ENCODE measurements around the gene ADGRL2. TPM values are rescaled to one million over a fixed set of nuclear protein-coding genes. Genes with fewer than 3 reads are reported as not detected.

ADGRL2 gene
- total and polyA plus RNA-seq, 9 of the 15 experiments (the other 6 are each of a cell fraction or from before 2014, with no cell fraction given), result 0.03 to 0.15 (median 0.13) TPM; not detected in 6

DNA sequence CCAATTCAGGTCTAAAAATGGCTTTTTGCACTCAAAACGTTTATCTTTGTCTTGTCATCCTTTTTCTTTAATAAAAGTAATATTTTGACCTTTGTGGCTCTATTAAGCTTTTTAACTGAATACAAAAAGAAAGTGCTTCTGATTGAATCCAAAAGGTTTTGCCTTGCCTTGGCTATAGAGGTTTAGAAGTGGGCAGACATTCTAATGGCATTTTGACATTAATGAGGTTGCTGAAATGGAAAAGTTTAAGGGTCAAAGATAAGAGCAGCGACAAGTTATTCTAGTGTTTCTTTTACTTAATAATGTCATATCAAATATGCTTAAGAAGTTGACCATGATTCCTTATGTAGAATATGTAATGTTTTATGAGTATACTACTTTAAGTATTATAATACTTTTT, 120.2 kb downstream of the ADGRL2 start:
- intact Hi-C loops (cut with micrococcal nuclease), result no loop called here
- no peak for ATAC-seq
- H3K36me3 ChIP-seq (ENCODE audit: control insufficient read depth, insufficient read depth, low read length), result no peaks in the 10 kb centered on the region
- H3K9me1 ChIP-seq (ENCODE audit: control insufficient read depth, insufficient read depth, low read length), result no peaks in the 10 kb centered on the region
- POLR2A ChIA-PET, result no interaction called here
- H2AFZ ChIP-seq (ENCODE audit: low read depth, low read length), result no peak overlapping the region
- no peaks in the 10 kb centered on the region for H4K20me1 ChIP-seq (replicated peaks; ENCODE audit: control insufficient read depth, insufficient read depth, low read length)
- FAIRE-seq, result no peak
- H3K27me3 ChIP-seq (ENCODE audit: control insufficient read depth in 2 of 2, insufficient read depth in 2 of 2, low read length in 2 of 2), result no peaks in the 10 kb centered on the region
- CTCF ChIA-PET (ENCODE audit: low intra/inter-chr PET ratio), result no interaction called here
- in situ Hi-C loops (cut with MboI), result no loop called here
- no peaks in the 10 kb centered on the region for H3K9me3 ChIP-seq (replicated peaks; ENCODE audit: control insufficient read depth, insufficient read depth, low read depth, low read length)
- H3K4me1 ChIP-seq (replicated peaks in 1 of 2; ENCODE audit: control insufficient read depth in 2 of 2, insufficient read depth in 2 of 2, low read length in 2 of 2), result no peaks in the 10 kb centered on the region
- H3K4me2 ChIP-seq (ENCODE audit: insufficient read depth, low read length), result no peak overlapping the region
- BruUV-seq (replicated peaks), result no TSS peak
- DNase-seq (ENCODE audit: extremely low read depth in 1 of 4, low spot score in 3 of 4), result no peak
- H3K4me3 ChIP-seq, result no peak overlapping the region
- H3K9ac ChIP-seq (ENCODE audit: insufficient read depth in 1 of 2, low read depth in 2 of 2, low read length in 2 of 2), result no peak overlapping the region
- WGBS (ENCODE audit: insufficient coverage, low coverage, missing lambda C conversion rate), result 0% methylated on average over 2 of the region's 2 CpGs
- no peak overlapping the region for H3K27ac ChIP-seq (ENCODE audit: extremely low read depth, low read depth, low read length)
- H3K79me2 ChIP-seq (ENCODE audit: control insufficient read depth, insufficient read depth, low read length), result no peaks in the 10 kb centered on the region
- TF ChIP-seq PTTG1 (tag; IDR thresholded peaks at IDR 0.05; ENCODE audit: low read depth) (no peak), NFE2L1 (tag; IDR thresholded peaks at IDR 0.05; ENCODE audit: borderline replicate concordance, low read depth) (no peak), RBM17 (IDR thresholded peaks at IDR 0.05; ENCODE audit: borderline replicate concordance, low read depth, low read length) (no peak), ETV6 (IDR thresholded peaks at IDR 0.05; ENCODE audit: borderline replicate concordance in 1 of 2, low read depth in 2 of 2, low read length in 1 of 2) (no peak), ETV6 (CRISPR knock-in tag; IDR thresholded peaks at IDR 0.05; ENCODE audit: borderline replicate concordance) (no peak), ZC3H11A (IDR thresholded peaks at IDR 0.05; ENCODE audit: low read depth, low read length) (no peak), CCNT2 (IDR thresholded peaks at IDR 0.05; ENCODE audit: borderline replicate concordance, extremely low read depth, insufficient read length, low read depth, low read length) (no peak), TRIM28 (IDR thresholded peaks at IDR 0.05) (no peak), ZNF431 (CRISPR knock-in tag; IDR thresholded peaks at IDR 0.05) (no peak), ZNF175 (CRISPR knock-in tag; IDR thresholded peaks at IDR 0.05; ENCODE audit: low read depth) (no peak), HNRNPK (IDR thresholded peaks at IDR 0.05; ENCODE audit: low read depth, low read length, poor library complexity, severe bottlenecking) (no peak)
- TF ChIP-seq, protein P1, sequence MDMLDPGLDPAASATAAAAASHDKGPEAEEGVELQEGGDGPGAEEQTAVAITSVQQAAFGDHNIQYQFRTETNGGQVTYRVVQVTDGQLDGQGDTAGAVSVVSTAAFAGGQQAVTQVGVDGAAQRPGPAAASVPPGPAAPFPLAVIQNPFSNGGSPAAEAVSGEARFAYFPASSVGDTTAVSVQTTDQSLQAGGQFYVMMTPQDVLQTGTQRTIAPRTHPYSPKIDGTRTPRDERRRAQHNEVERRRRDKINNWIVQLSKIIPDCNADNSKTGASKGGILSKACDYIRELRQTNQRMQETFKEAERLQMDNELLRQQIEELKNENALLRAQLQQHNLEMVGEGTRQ (CRISPR knock-in tag; IDR thresholded peaks at IDR 0.05), result no peak
- TF ChIP-seq, protein P2, sequence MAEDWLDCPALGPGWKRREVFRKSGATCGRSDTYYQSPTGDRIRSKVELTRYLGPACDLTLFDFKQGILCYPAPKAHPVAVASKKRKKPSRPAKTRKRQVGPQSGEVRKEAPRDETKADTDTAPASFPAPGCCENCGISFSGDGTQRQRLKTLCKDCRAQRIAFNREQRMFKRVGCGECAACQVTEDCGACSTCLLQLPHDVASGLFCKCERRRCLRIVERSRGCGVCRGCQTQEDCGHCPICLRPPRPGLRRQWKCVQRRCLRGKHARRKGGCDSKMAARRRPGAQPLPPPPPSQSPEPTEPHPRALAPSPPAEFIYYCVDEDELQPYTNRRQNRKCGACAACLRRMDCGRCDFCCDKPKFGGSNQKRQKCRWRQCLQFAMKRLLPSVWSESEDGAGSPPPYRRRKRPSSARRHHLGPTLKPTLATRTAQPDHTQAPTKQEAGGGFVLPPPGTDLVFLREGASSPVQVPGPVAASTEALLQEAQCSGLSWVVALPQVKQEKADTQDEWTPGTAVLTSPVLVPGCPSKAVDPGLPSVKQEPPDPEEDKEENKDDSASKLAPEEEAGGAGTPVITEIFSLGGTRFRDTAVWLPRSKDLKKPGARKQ (CRISPR knock-in tag; IDR thresholded peaks at IDR 0.05), result no peak
- TF ChIP-seq, protein P3, sequence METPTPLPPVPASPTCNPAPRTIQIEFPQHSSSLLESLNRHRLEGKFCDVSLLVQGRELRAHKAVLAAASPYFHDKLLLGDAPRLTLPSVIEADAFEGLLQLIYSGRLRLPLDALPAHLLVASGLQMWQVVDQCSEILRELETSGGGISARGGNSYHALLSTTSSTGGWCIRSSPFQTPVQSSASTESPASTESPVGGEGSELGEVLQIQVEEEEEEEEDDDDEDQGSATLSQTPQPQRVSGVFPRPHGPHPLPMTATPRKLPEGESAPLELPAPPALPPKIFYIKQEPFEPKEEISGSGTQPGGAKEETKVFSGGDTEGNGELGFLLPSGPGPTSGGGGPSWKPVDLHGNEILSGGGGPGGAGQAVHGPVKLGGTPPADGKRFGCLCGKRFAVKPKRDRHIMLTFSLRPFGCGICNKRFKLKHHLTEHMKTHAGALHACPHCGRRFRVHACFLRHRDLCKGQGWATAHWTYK (CRISPR knock-in tag; IDR thresholded peaks at IDR 0.05), result no peak
- TF ChIP-seq, protein P4, sequence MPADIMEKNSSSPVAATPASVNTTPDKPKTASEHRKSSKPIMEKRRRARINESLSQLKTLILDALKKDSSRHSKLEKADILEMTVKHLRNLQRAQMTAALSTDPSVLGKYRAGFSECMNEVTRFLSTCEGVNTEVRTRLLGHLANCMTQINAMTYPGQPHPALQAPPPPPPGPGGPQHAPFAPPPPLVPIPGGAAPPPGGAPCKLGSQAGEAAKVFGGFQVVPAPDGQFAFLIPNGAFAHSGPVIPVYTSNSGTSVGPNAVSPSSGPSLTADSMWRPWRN (IDR thresholded peaks at IDR 0.05; ENCODE audit: low read depth), result no peak
- TF ChIP-seq, protein P5, sequence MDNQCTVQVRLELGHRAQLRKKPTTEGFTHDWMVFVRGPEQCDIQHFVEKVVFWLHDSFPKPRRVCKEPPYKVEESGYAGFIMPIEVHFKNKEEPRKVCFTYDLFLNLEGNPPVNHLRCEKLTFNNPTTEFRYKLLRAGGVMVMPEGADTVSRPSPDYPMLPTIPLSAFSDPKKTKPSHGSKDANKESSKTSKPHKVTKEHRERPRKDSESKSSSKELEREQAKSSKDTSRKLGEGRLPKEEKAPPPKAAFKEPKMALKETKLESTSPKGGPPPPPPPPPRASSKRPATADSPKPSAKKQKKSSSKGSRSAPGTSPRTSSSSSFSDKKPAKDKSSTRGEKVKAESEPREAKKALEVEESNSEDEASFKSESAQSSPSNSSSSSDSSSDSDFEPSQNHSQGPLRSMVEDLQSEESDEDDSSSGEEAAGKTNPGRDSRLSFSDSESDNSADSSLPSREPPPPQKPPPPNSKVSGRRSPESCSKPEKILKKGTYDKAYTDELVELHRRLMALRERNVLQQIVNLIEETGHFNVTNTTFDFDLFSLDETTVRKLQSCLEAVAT (IDR thresholded peaks at IDR 0.05), result no peak
